Calu3 (cell line): ENCODE measurements around the gene HMX1. TPM values are rescaled to one million over a fixed set of nuclear protein-coding genes. Genes with fewer than 3 reads are reported as not detected.

Experiments
- BruUV-seq: library from RNA; stranded (reverse); fragments of 400-500 nt; replicated peaks from 2 replicates; lab custom pipeline; 2021; lab: Mats Ljungman, UMichigan
- CTCF ChIA-PET: fragments of 300-600 bp; sonication (Branson Sonifier 250); formaldehyde crosslinking; loops from one replicate; lab custom pipeline; 2022; ENCODE audit warnings: antibody characterized with exemption; lab: Charles Lee
- DNase-seq: peaks from one replicate; pipeline ENCODE4 v3.0.0; 2022
- H3K27ac Mint-ChIP-seq: one replicate; pipeline ENCODE4 v1.8.0; 2022; ENCODE audit warnings: mixed read lengths; ENCODE audit not compliant: unreplicated experiment
- H3K27me3 Mint-ChIP-seq: one replicate; pipeline ENCODE4 v1.8.0; 2022; ENCODE audit warnings: mixed read lengths; ENCODE audit not compliant: unreplicated experiment
- H3K36me3 Mint-ChIP-seq: one replicate; pipeline ENCODE4 v1.8.0; 2022; ENCODE audit warnings: mild to moderate bottlenecking, moderate library complexity, mixed read lengths; ENCODE audit not compliant: insufficient read depth, unreplicated experiment
- H3K4me1 Mint-ChIP-seq: one replicate; pipeline ENCODE4 v1.8.0; 2022; ENCODE audit warnings: mild to moderate bottlenecking, low read depth, mixed read lengths; ENCODE audit not compliant: unreplicated experiment
- H3K4me3 Mint-ChIP-seq: one replicate; pipeline ENCODE4 v1.8.0; 2022; ENCODE audit warnings: mild to moderate bottlenecking, low read depth, moderate library complexity, mixed read lengths; ENCODE audit not compliant: unreplicated experiment
- H3K9me3 Mint-ChIP-seq: one replicate; pipeline ENCODE4 v1.8.0; 2022; ENCODE audit warnings: low read depth, mixed read lengths; ENCODE audit not compliant: unreplicated experiment
- CTCF ChIP-seq: fragments of 200-600 bp; IDR thresholded peaks from one replicate; pipeline ENCODE4 v1.8.0; 2022; ENCODE audit warnings: antibody characterized with exemption; ENCODE audit not compliant: unreplicated experiment
- intact Hi-C: fragments of 100-400 bp; cut with micrococcal nuclease; formaldehyde crosslinking; loops from one replicate; pipeline ENCODE4 v1.10.0; 2022; ENCODE audit not compliant: unreplicated experiment
- total RNA-seq: library from RNA; stranded (reverse); gene quantifications from 2 replicates; pipeline ENCODE4 v1.2.3, GENCODE V29; 2022

The HMX1 gene
- total RNA-seq, 1 experiment from 2014 or later, result not detected

- no peak for DNase-seq
- BruUV-seq, result no TSS peak
- no peaks in the 10 kb centered on the region for H3K9me3 Mint-ChIP-seq
- no peaks in the 10 kb centered on the region for H3K4me1 Mint-ChIP-seq
- TF ChIP-seq CTCF, result no peak
- H3K27ac Mint-ChIP-seq, result no peak overlapping the region
- H3K27me3 Mint-ChIP-seq, result peaks cover 63% of the 10 kb centered on the region
- no peaks in the 10 kb centered on the region for H3K36me3 Mint-ChIP-seq
- intact Hi-C loops, result no loop called here
- CTCF ChIA-PET, result no interaction called here
- no peak overlapping the region for H3K4me3 Mint-ChIP-seq
These were observed 2.4 kb downstream of the HMX1 start for GRCh38 chr4:8869002-8869897.

DNA sequence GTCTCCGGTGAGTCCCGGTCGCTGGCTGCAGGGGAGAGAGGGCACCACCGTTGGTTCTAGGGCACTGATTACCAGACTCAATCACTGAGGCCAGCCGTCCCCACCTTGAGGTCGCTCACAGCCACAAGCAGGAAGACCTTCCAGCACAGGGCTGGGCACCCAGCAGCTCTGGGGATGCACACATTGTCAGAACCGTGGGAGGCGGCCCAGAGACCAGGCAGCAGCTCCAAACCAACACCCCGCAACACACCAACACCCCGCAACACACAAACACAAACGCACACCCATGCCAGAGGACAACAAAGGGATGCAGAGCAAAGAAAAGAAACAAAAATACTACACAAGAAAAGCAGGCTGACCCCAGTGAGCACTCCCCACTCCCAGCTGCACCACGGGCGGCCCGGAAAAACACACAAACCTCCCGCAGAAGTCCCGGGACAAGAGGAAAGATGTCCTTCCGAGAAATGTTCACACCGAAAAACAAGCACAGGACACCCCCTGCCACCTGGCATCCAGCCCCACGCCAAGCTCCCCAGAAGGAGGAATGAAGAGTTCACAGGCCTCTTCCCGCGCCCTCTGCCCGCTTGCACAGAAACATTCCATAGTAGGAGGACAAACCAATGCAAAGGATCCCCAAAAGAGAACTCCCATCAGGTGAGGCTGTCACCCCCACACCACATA lies 3.2 kb downstream of the HMX1 start:
- CTCF ChIA-PET, result no interaction called here

DNA sequence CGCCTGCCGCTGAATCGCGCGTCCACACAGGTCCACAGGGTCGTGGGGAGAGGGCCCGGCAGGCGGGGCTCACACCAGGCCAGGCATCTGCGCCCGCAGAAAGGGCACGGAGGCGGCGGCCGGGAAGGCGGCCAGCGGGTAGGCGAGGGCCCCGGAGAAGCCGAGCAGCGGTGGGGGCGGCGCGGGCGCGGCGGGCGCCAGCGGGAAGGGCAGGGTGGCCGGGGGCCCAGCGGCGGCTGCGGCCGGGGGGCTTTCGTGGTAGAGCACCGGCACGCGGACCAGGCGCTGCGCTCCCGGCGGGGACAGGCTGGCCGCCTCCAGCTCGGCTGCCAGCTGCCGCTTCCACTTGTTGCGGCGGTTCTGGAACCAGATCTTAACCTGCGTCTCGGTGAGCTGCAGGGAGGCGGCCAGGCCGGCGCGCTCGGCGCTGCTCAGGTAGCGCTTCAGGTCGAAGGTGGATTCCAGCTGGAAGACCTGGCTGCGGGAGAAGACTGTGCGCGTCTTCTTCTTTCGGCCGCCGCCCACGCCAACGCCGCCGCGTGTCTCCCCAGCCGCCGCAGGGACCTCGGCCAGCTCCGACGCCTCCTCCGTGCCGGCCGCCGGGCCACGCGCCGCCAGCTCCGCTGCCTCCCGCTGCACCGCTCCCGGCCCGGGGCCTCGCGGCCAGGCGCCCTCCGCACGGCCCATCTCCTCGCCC lies 3.9 kb downstream of the HMX1 start:
- intact Hi-C loops, result no loop called here
- Mint-ChIP-seq H3K9me3 (no peaks in the 10 kb centered on the region), H3K36me3 (no peaks in the 10 kb centered on the region), H3K4me3 (no peak overlapping the region), H3K27ac (no peak overlapping the region), H3K4me1 (no peaks in the 10 kb centered on the region), H3K27me3 (peaks cover 71% of the 10 kb centered on the region)
- no peak for TF ChIP-seq CTCF
- DNase-seq, result no peak
- no TSS peak for BruUV-seq
- CTCF ChIA-PET, result no interaction called here

More for the DNA sequence above, 3.2 kb downstream of the HMX1 start:
- Mint-ChIP-seq H3K27ac (no peak overlapping the region), H3K27me3 (peaks cover 71% of the 10 kb centered on the region), H3K9me3 (no peaks in the 10 kb centered on the region), H3K36me3 (no peaks in the 10 kb centered on the region), H3K4me3 (no peak overlapping the region), H3K4me1 (no peaks in the 10 kb centered on the region)
- no peak for TF ChIP-seq CTCF
- DNase-seq, result no peak
- intact Hi-C loops, result no loop called here
- BruUV-seq, result no TSS peak

DNA sequence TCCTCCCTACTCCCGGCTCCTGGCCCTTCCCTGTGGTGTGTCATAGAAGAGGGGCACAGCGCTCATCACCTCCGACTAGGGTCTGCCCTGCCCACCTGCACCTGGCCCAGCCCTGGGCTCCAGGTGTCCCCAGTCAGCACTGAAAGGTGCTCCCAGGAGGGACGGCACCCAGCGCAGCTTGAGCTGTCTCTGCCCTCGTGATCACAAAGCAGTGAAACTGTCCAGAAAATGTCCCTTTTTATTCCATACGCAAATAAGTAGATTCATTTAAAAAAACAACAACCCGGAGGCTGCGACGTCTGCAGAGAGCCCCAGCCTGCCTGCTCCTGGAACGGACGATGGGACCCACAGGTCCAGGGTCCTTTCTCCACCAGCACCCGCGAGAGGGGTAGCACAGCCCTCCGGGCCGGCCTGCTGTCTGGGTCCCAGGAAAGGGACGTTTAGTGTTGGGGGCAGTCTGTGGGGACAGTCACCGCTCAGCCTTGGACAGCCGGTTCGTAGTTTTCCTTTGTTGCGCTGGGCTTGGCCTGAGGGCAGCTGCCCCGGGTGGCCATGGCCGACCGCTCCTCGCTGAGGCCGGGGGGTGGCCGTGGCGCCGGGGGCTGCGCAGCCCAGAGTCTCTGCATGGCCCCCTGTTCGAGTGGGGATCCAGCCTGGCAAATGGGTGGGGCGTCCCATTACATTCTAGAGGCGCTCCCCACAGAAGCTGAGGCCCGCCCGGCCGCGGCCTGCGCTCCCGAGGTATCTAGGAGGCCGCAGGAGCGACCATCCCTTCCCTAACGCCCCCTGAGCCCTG lies 4.6 kb downstream of the HMX1 start:
- Mint-ChIP-seq H3K4me3 (no peak overlapping the region), H3K27ac (no peak overlapping the region), H3K36me3 (no peaks in the 10 kb centered on the region), H3K27me3 (peaks cover 71% of the 10 kb centered on the region), H3K4me1 (no peaks in the 10 kb centered on the region), H3K9me3 (no peaks in the 10 kb centered on the region)
- no peak for TF ChIP-seq CTCF
- BruUV-seq, result no TSS peak
- intact Hi-C loops, result no loop called here
- CTCF ChIA-PET, result no interaction called here
- no peak for DNase-seq
